Central memory CD8-positive, alpha-beta T cell (primary cell): Measurements from ENCODE around the gene GABRG3.

Source experiments
- ATAC-seq: fragments of 150-1000 bp; cut with Tn5 transposase; replicated peaks from 2 replicates; pipeline ENCODE4 v1.10.0; 2022; ENCODE audit warnings: mild to moderate bottlenecking, moderate FRiP score, moderate number of reproducible peaks; ENCODE audit not compliant: poor library complexity, severe bottlenecking; ENCODE audit errors: extremely low read depth
- DNase-seq, 2 donors: peaks; one replicate each; pipeline ENCODE4 v3.0.0; 2021; ENCODE audit warnings: low spot score in 2 of 2
- H3K27ac Mint-ChIP-seq: one replicate; pipeline ENCODE4 v1.8.0; 2022; ENCODE audit warnings: low read depth, mild to moderate bottlenecking, moderate library complexity, mixed read lengths
- H3K27me3 Mint-ChIP-seq: one replicate; pipeline ENCODE4 v1.8.0; 2022; ENCODE audit warnings: mixed read lengths
- H3K36me3 Mint-ChIP-seq: one replicate; pipeline ENCODE4 v1.8.0; 2022; ENCODE audit warnings: mild to moderate bottlenecking, moderate library complexity, mixed read lengths; ENCODE audit not compliant: insufficient read depth
- H3K4me1 Mint-ChIP-seq: one replicate; pipeline ENCODE4 v1.8.0; 2022; ENCODE audit warnings: mixed read lengths
- H3K4me3 Mint-ChIP-seq: one replicate; pipeline ENCODE4 v1.8.0; 2022; ENCODE audit warnings: mild to moderate bottlenecking, moderate library complexity, mixed read lengths
- H3K9me3 Mint-ChIP-seq: one replicate; pipeline ENCODE4 v1.8.0; 2022; ENCODE audit warnings: mixed read lengths

Gene GABRG3

DNA sequence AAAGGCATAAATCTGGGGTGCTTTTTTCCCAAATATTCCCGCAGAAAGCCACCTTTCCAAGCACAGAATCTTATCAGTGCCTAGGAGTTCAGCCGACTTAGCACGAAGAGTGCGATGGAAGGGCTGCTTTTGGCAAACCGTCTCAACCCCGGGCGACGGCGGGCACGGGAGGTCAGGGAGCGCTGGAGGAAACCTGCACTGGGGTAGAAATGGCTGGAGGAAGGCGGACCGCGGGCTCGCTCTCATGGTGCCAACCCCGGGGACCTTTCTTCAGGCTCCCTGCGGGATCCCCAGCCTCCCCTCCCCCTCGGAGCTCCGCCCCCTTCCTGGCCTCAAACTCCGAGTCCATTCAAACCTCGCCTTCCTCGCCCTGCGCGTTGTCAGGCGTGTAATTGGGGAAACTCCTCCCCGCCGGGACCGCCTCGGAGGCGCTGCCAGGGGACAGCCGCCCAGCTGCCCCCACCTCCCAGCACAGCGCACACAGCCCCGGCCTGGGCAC lies at the start of gene GABRG3:
TSS of gene GABRG3 (plus strand) at position 470 of the 499 bp plus-strand sequence.
- DNase-seq: no peak
- H3K9me3 Mint-ChIP-seq: no peaks in the 10 kb centered on the region
- no peaks in the 10 kb centered on the region for H3K4me1 Mint-ChIP-seq

DNA sequence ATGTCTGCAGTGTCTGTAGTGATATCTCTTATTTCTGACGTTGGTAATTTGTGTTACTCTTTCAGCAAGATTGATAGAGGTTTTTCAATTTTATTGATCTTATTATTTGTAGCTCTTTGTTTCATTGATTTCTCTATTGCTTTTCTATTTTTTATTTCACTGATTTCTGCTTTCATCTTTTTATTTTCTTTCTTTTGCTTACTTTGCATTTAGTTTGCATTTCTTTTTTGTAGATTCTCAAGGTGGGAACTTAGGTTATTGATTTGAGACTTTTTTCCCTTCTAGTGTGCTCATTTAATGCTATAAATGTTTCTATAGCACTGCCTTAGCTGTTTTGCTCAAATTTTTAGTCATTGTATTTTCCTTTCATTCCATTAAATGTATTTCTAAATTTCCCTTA lies 49.5 kb upstream of the GABRG3 start:
- no peak for ATAC-seq

More for the DNA sequence above, at the start of gene GABRG3:
- H3K36me3 Mint-ChIP-seq: no peaks in the 10 kb centered on the region
- no peak within 1 kb of the TSS for H3K4me3 Mint-ChIP-seq
- ATAC-seq: no peak
- H3K27me3 Mint-ChIP-seq: no peaks in the 10 kb centered on the region
- H3K27ac Mint-ChIP-seq: no peak within 1 kb of the TSS

DNA sequence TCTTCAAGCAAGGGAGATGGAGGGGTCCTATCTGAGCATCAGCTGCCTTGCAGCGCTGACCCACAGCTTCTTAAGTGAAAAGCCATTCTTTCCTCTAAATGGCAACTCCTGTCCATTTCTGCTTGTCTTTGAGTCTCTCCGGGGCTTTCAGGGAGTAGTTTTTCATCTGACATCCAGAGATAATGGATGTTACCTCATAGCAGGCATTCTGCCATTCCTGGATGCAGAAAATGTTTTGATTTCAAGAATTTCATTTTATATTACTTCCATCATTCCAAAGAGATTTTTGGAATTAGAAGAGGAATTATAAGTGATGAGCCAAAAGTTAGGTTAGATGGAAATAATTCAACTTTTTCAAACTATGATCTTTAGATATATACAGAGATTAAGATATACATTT lies 44.9 kb upstream of the GABRG3 start:
- peaks cover 12% of the 10 kb centered on the region for H3K9me3 Mint-ChIP-seq
- H3K27ac Mint-ChIP-seq: no peak overlapping the region
- H3K4me1 Mint-ChIP-seq: no peaks in the 10 kb centered on the region
- DNase-seq: no peak
- no peaks in the 10 kb centered on the region for H3K36me3 Mint-ChIP-seq
- no peaks in the 10 kb centered on the region for H3K27me3 Mint-ChIP-seq
- no peak overlapping the region for H3K4me3 Mint-ChIP-seq
- ATAC-seq: no peak

More for the DNA sequence above, 49.5 kb upstream of the GABRG3 start:
- Mint-ChIP-seq H3K27me3 (no peaks in the 10 kb centered on the region), H3K4me1 (no peaks in the 10 kb centered on the region), H3K27ac (no peak overlapping the region), H3K4me3 (no peak overlapping the region), H3K9me3 (peaks cover 5% of the 10 kb centered on the region), H3K36me3 (no peaks in the 10 kb centered on the region)
- DNase-seq: no peak

GRCh38 chr15:26928051-26928450 lies 42.9 kb upstream of the GABRG3 start:
- no peak overlapping the region for H3K4me3 Mint-ChIP-seq
- H3K27ac Mint-ChIP-seq: no peak overlapping the region
- no peaks in the 10 kb centered on the region for H3K36me3 Mint-ChIP-seq
- no peak for DNase-seq
- H3K27me3 Mint-ChIP-seq: no peaks in the 10 kb centered on the region
- no peak for ATAC-seq
- H3K4me1 Mint-ChIP-seq: no peaks in the 10 kb centered on the region
- H3K9me3 Mint-ChIP-seq: peaks cover 20% of the 10 kb centered on the region

DNA sequence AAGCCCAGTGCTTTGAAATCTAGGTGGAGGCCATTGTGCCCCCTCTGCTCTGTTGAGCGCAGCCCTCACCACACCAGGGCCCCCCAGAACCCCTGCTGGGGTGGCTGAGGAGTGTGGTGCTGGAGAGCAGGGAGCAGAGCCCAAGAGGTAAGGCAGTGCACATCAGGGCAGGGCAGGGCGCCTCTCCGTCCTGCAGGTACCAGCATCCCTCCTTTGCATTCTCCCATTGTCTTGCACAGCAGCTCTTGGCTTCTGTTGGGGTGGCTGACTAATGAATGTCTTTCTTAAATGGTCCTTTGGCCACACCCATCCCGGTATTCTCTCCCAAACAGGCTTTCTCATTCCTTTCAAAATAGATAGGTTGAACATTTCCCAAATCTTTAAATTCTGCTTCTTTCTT lies 41.4 kb upstream of the GABRG3 start:
- H3K4me1 Mint-ChIP-seq: no peaks in the 10 kb centered on the region
- no peak overlapping the region for H3K4me3 Mint-ChIP-seq
- H3K27ac Mint-ChIP-seq: no peak overlapping the region
- no peaks in the 10 kb centered on the region for H3K36me3 Mint-ChIP-seq
- no peak for DNase-seq
- peaks cover 22% of the 10 kb centered on the region for H3K9me3 Mint-ChIP-seq
- H3K27me3 Mint-ChIP-seq: no peaks in the 10 kb centered on the region
- ATAC-seq: no peak

GRCh38 chr15:26934848-26935247 lies 36.1 kb upstream of the GABRG3 start:
- no peak for ATAC-seq
- H3K9me3 Mint-ChIP-seq: peaks cover 30% of the 10 kb centered on the region
- H3K36me3 Mint-ChIP-seq: no peaks in the 10 kb centered on the region
- H3K27me3 Mint-ChIP-seq: no peaks in the 10 kb centered on the region
- no peak overlapping the region for H3K4me3 Mint-ChIP-seq
- H3K27ac Mint-ChIP-seq: no peak overlapping the region
- H3K4me1 Mint-ChIP-seq: no peaks in the 10 kb centered on the region
- DNase-seq: no peak

DNA sequence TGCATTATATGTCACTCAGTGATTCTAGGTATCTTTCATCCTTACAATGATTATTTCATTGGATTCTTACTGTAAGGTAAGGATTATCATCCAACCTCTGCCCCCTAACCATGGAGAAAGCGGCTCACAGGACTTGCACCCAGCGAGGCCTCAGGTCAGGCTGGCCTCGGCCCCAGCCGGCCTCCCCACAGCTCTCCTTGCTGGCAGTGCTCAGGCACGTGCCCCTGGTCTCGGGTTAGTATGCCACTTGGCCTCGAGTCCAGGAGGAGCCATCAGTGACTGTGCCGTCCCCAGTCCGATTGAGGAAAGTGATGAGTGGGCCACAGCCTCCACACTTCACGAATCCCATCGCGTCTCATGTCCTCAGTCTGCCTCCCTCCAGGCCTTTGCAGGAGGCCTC lies 35.7 kb upstream of the GABRG3 start:
- no peak overlapping the region for H3K4me3 Mint-ChIP-seq
- no peaks in the 10 kb centered on the region for H3K4me1 Mint-ChIP-seq
- no peaks in the 10 kb centered on the region for H3K27me3 Mint-ChIP-seq
- DNase-seq: no peak
- no peak overlapping the region for H3K27ac Mint-ChIP-seq
- no peaks in the 10 kb centered on the region for H3K36me3 Mint-ChIP-seq
- ATAC-seq: no peak
- peaks cover 28% of the 10 kb centered on the region for H3K9me3 Mint-ChIP-seq

DNA sequence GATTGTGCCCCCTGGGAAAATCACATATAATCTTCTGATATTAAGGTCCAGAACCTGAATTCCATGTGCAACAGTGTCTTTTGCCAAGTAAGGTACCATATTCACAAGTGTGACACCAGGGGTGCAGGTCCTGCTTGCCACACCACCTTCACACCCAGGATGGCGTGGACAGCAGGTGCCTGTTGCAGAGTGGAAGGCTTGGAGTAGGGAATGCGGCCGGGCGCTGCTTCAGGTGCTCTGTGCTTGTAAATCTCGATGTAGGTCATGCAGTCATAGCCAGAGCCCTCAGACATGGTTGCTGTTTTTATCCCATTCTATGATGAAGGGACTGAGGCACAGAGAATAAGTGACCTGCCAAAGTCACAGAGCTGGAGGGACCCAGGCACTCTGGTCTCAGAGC lies 34.5 kb upstream of the GABRG3 start:
- H3K27me3 Mint-ChIP-seq: no peaks in the 10 kb centered on the region
- peaks cover 23% of the 10 kb centered on the region for H3K9me3 Mint-ChIP-seq
- no peaks in the 10 kb centered on the region for H3K36me3 Mint-ChIP-seq
- no peaks in the 10 kb centered on the region for H3K4me1 Mint-ChIP-seq
- DNase-seq: no peak
- H3K4me3 Mint-ChIP-seq: no peak overlapping the region
- no peak overlapping the region for H3K27ac Mint-ChIP-seq
- ATAC-seq: no peak

DNA sequence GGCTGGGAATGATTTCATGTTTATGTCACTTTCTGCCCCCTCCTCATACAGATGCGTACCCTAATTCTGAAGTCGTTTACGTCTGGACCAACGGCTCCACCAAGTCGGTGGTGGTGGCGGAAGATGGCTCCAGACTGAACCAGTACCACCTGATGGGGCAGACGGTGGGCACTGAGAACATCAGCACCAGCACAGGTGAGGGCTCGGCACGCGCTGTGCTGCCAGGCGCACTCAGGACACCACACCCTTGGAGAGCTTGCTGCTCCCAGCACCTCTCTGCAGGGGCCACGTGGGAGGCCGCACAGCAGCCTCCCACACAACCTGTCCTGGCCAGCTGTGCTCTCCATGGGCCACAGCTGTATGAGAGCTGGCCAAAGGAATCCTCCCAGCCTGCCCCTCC lies 33.8 kb upstream of the GABRG3 start:
- Mint-ChIP-seq H3K9me3 (peaks cover 18% of the 10 kb centered on the region), H3K4me3 (no peak overlapping the region), H3K36me3 (no peaks in the 10 kb centered on the region), H3K27me3 (no peaks in the 10 kb centered on the region), H3K27ac (no peak overlapping the region), H3K4me1 (no peaks in the 10 kb centered on the region)
- ATAC-seq: no peak
- no peak for DNase-seq

- Mint-ChIP-seq H3K9me3 (peaks cover 9% of the 10 kb centered on the region), H3K36me3 (no peaks in the 10 kb centered on the region), H3K27me3 (no peaks in the 10 kb centered on the region), H3K4me1 (no peaks in the 10 kb centered on the region), H3K27ac (no peak overlapping the region), H3K4me3 (no peak overlapping the region)
- no peak for ATAC-seq
- DNase-seq: no peak
These were observed 31.6 kb upstream of the GABRG3 start for GRCh38 chr15:26939398-26939797.

- no peaks in the 10 kb centered on the region for H3K9me3 Mint-ChIP-seq
These were observed 29.5 kb upstream of the GABRG3 start for GRCh38 chr15:26941489-26941888.

DNA sequence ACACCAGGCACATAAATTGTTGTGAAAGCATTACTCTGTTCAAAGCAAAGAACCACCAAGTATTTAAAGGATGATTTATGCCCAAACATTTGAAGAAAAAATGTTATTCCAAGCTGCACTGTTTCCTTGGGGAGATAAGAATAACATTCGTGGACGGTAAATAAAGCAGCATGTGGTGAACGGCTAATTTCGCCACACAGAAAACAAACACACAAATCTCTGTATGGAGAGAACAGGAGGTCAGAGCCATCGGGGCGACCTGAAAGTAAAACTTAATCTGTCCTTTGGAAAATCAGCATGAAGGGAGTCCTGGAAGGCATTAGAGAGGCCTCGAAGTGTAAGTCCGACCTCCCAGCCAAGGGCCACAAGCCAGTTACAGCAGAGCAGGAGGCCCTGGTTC lies 27.1 kb upstream of the GABRG3 start:
- ATAC-seq (no peak), DNase-seq (no peak)
- H3K36me3 Mint-ChIP-seq: no peaks in the 10 kb centered on the region
- no peak overlapping the region for H3K4me3 Mint-ChIP-seq
- H3K4me1 Mint-ChIP-seq: no peaks in the 10 kb centered on the region
- no peaks in the 10 kb centered on the region for H3K9me3 Mint-ChIP-seq
- H3K27ac Mint-ChIP-seq: no peak overlapping the region
- no peaks in the 10 kb centered on the region for H3K27me3 Mint-ChIP-seq

More at GRCh38 chr15:26941489-26941888, 29.5 kb upstream of the GABRG3 start:
- H3K36me3 Mint-ChIP-seq: no peaks in the 10 kb centered on the region
- ATAC-seq (no peak), DNase-seq (no peak)
- H3K4me1 Mint-ChIP-seq: no peaks in the 10 kb centered on the region
- no peak overlapping the region for H3K4me3 Mint-ChIP-seq
- H3K27me3 Mint-ChIP-seq: no peaks in the 10 kb centered on the region
- H3K27ac Mint-ChIP-seq: no peak overlapping the region

DNA sequence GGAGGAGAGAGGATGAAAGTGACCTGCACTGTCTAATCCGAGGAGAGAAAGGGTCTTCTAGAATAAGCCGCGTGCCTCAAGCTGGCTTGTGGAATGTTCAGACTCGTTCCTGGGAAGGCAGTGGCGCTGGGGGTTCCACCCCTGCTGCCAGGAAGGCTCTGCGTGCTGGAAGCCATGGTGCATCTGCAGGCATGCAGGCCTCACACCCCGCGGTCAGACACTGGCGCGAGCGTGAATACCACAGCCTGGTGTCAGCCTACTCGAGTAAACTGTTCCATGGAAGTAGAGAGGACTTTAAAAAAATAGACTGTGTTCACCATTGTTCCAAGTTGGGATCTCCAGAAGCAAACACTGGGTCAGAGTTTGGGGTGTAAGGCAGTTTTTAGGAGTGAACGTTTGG lies 25.9 kb upstream of the GABRG3 start:
- ATAC-seq (no peak), DNase-seq (no peak)
- no peaks in the 10 kb centered on the region for H3K9me3 Mint-ChIP-seq
- H3K36me3 Mint-ChIP-seq: no peaks in the 10 kb centered on the region
- no peaks in the 10 kb centered on the region for H3K27me3 Mint-ChIP-seq
- no peaks in the 10 kb centered on the region for H3K4me1 Mint-ChIP-seq
- no peak overlapping the region for H3K27ac Mint-ChIP-seq
- H3K4me3 Mint-ChIP-seq: no peak overlapping the region

GRCh38 chr15:26950001-26950400 lies 21.0 kb upstream of the GABRG3 start:
- DNase-seq (no peak), ATAC-seq (no peak)
- H3K9me3 Mint-ChIP-seq: peaks cover 14% of the 10 kb centered on the region
- H3K4me3 Mint-ChIP-seq: no peak overlapping the region
- H3K27ac Mint-ChIP-seq: no peak overlapping the region
- H3K36me3 Mint-ChIP-seq: peaks cover 2% of the 10 kb centered on the region
- H3K27me3 Mint-ChIP-seq: no peaks in the 10 kb centered on the region
- H3K4me1 Mint-ChIP-seq: no peaks in the 10 kb centered on the region
